Effector memory CD8-positive, alpha-beta T cell (primary cell): Measurements from ENCODE around the gene DMRT3.

Source experiments
- ATAC-seq: fragments of 150-1000 bp; cut with Tn5 transposase; replicated peaks from 2 replicates; pipeline ENCODE4 v1.10.0; 2021; ENCODE audit warnings: mild to moderate bottlenecking, moderate library complexity
- DNase-seq, 3 experiments: peaks; one replicate each; pipeline ENCODE4 v3.0.0; 2021
- H3K27ac Mint-ChIP-seq, 2 donors: one replicate each; pipeline ENCODE4 v1.8.0; 2022; ENCODE audit warnings: mild to moderate bottlenecking in 2 of 2, mixed read lengths in 2 of 2, moderate library complexity in 2 of 2
- H3K27me3 Mint-ChIP-seq, 2 donors: one replicate each; pipeline ENCODE4 v1.8.0; 2022; ENCODE audit warnings: mixed read lengths in 2 of 2
- H3K36me3 Mint-ChIP-seq: one replicate; pipeline ENCODE4 v1.8.0; 2022; ENCODE audit warnings: mild to moderate bottlenecking, moderate library complexity, mixed read lengths; ENCODE audit not compliant: insufficient read depth
- H3K4me1 Mint-ChIP-seq, 2 donors: one replicate each; pipeline ENCODE4 v1.8.0; 2022; ENCODE audit warnings: low read depth in 2 of 2, mixed read lengths in 2 of 2
- H3K4me3 Mint-ChIP-seq, 2 donors: one replicate each; pipeline ENCODE4 v1.8.0; 2022; ENCODE audit warnings: mild to moderate bottlenecking in 2 of 2, mixed read lengths in 2 of 2, moderate library complexity in 2 of 2
- H3K9me3 Mint-ChIP-seq, 2 donors: one replicate each; pipeline ENCODE4 v1.8.0; 2022; ENCODE audit warnings: mixed read lengths in 2 of 2
- total RNA-seq, 9 experiments: gene quantifications; one replicate each; lab custom pipeline; 2026; lab: John Stamatoyannopoulos, UW

Gene DMRT3, protein sequence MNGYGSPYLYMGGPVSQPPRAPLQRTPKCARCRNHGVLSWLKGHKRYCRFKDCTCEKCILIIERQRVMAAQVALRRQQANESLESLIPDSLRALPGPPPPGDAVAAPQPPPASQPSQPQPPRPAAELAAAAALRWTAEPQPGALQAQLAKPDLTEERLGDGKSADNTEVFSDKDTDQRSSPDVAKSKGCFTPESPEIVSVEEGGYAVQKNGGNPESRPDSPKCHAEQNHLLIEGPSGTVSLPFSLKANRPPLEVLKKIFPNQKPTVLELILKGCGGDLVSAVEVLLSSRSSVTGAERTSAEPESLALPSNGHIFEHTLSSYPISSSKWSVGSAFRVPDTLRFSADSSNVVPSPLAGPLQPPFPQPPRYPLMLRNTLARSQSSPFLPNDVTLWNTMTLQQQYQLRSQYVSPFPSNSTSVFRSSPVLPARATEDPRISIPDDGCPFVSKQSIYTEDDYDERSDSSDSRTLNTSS
- total RNA-seq: 0 to 0.07 (median 0) reads per million in 9 experiments

DNA sequence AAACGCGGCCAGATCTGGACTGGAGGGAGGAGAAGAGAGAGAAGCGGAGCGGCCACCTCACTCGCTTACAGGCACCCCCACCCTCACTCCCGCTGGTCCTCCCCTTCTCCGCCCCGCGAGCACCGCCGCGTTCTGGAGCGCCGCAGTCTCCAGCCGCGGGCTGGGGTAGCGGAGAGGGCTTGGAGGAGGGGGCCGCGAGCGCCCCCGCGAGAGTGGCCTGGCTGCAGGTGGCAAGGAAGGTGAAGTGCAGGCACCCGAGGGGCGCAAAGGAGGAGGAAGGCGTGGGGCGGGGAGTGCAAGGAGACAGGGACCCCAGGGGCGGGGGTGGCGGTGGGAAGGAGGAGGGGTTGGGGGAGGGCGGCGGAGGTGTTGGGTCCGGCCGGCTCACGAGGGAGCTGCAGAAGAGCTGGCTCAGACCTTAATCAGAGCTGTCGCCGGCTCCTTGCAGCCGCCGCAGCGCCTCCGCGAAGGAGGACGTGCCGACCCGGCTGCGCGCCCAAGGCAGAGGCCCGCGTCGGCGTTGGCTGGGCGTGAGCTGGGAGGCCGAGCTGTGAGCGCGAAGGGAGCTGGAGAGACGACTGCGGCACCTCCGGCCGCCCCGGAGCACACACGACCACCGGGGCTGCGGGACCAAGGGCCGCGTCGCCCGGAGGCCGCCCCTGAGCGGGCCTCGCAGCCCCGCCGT lies at the start of gene DMRT3:
Gene DMRT3, plus strand, starts transcription at position 398 of the 685 bp plus-strand sequence. CDS start 347 bp downstream, outside the sequence.
- Mint-ChIP-seq H3K27ac (no peak within 1 kb of the TSS), H3K4me3 (peak within 1 kb of the TSS in 1 of 2 donors; percentile 19)
- no peak for ATAC-seq

DNA sequence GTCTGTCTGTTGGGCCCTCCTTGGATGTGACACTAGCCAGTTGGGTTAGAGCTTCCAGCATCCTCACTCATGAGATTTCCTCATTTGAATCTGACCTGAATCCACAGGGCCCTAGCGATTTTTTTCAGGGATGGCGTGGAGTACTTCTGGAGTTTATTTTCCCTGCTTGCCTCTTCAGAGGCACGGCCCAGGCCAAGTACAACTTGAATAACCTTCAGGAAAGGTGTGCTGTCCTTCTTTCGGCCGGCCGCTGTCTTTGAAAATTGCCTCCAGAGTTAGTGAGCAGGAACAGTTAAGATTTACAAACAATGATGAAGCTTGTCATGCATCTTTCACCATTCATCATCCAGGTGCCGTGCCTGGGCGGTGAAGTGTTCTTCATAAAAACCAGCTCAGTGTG lies 49.5 kb upstream of the DMRT3 start:
- no peaks in the 10 kb centered on the region for H3K36me3 Mint-ChIP-seq
- no peak for ATAC-seq
- no peak for DNase-seq
- H3K9me3 Mint-ChIP-seq: no peaks in the 10 kb centered on the region
- no peak overlapping the region for H3K4me3 Mint-ChIP-seq
- H3K27me3 Mint-ChIP-seq: peaks cover 14 to 15% of the 10 kb centered on the region in 2 donors
- H3K27ac Mint-ChIP-seq: no peak overlapping the region
- H3K4me1 Mint-ChIP-seq: no peaks in the 10 kb centered on the region

More for the DNA sequence above, at the start of gene DMRT3:
- Mint-ChIP-seq H3K36me3 (no peaks in the 10 kb centered on the region), H3K27me3 (peaks cover 72 to 85% of the 10 kb centered on the region in 2 donors), H3K4me1 (peaks cover 0 to 7% of the 10 kb centered on the region in 2 donors), H3K9me3 (no peaks in the 10 kb centered on the region)
- DNase-seq: no peak

DNA sequence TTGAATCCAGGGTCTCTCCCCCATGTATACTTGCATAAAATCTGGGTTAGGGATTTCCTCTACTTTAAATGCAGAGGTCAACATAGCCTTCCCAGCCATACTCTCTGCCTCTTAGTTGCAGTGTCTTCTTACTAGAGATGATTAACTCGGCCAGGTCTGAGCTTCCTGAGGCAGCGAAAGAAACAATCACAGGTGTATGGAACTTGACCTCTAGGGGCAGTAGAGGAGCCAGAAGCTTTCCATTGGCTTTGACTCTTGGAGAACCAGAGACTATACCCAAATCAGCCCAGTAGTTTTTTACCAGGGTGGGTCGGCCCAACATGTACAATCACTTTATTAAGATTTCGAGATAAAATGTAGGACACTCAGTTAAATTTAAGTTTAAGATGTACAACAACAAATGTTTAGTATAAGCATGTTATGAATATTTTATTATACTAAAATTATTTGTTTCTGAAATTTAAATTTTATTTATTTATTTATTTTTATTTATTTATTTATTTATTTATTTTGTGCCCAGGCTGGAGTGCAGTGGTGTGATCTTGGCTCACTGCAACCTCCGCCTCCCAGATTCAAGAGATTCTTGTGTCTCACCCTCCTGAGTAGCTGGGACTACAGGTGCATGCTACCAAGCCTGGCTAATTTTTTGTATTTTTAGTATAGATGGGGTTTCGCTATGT lies 48.0 kb upstream of the DMRT3 start:
- Mint-ChIP-seq H3K36me3 (no peaks in the 10 kb centered on the region), H3K4me3 (no peak overlapping the region), H3K27ac (no peak overlapping the region), H3K27me3 (peaks cover 17 to 20% of the 10 kb centered on the region in 2 donors), H3K4me1 (no peaks in the 10 kb centered on the region), H3K9me3 (no peaks in the 10 kb centered on the region)
- no peak for ATAC-seq
- DNase-seq: no peak

DNA sequence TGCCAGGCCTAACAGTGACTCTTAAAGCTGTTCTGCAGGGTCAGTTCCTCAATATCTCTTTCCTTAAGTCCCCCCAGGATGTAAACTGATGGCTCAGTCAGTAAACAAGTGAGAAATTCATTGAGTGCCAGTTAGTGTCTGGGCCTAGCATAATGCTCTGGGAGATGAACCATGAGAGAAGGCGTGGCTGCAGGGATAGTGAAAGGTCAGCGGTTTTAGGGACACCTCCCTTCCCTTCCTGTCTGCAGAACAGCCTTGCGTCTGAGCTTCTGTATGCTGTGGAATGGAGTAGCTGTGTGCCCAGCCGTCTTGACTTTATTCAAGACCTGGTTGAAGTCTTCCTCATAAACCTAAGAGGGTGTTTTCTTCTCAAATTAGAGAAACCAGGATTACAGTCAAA lies 46.7 kb upstream of the DMRT3 start:
- DNase-seq (no peak), ATAC-seq (no peak)
- Mint-ChIP-seq H3K4me3 (no peak overlapping the region), H3K27me3 (peaks cover 21 to 26% of the 10 kb centered on the region in 2 donors), H3K4me1 (no peaks in the 10 kb centered on the region), H3K27ac (no peak overlapping the region), H3K9me3 (no peaks in the 10 kb centered on the region), H3K36me3 (no peaks in the 10 kb centered on the region)

DNA sequence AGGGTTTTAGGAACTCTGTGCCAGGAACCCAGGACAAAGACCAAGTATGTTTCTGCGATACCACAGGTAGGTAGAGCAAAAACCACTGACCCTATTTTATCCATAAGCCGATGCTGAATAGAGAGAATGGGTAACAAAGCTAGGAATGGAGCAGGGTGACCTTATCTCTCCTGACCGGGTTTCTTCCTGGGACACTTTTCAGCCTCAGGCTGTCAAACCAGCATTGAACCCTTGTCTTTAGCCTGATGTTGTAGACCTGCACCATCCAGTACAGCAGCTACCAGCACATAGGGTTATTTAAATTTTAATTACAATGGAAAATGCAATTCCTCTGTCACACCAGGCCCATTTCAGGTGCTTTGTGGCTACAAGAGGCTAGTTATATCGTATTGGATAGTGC lies 43.1 kb upstream of the DMRT3 start:
- Mint-ChIP-seq H3K27me3 (peaks cover 41 to 60% of the 10 kb centered on the region in 2 donors), H3K4me1 (no peaks in the 10 kb centered on the region)
- no peak for ATAC-seq

DNA sequence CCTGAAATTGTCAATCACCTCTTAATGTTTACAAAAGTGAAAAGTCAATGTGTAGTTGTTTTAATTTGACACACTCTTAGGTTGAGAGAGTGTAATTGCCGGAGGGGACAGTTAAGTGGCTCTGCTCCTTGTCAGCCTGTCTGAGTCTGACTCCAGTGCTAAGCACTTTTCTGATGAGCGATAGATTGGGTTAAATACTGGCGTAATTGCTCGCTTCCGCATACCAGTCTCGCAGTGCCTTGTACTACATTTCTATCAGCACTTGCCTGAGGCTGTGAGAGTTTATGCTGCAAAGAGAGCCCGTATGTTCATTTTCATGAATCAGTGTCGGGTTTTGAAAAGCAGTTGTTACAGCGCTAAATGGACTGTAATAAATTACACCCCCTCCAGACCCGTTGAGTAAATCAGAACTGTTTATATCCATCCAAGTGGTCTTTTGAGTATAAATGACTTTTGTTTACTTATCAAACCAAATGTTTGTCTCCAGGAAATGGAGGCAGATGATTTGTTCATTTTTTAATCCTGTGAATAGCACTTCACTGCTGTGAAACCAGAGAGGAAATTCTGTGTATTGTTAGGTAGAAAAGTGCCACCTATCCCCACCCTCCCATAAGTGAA lies 41.0 kb upstream of the DMRT3 start:
- no peak overlapping the region for H3K27ac Mint-ChIP-seq
- no peak overlapping the region for H3K4me3 Mint-ChIP-seq
- no peak for DNase-seq
- no peaks in the 10 kb centered on the region for H3K36me3 Mint-ChIP-seq
- ATAC-seq: no peak
- no peaks in the 10 kb centered on the region for H3K4me1 Mint-ChIP-seq
- H3K9me3 Mint-ChIP-seq: peaks cover 0 to 6% of the 10 kb centered on the region in 2 donors
- peaks cover 59 to 79% of the 10 kb centered on the region in 2 donors for H3K27me3 Mint-ChIP-seq

More for the DNA sequence above, 43.1 kb upstream of the DMRT3 start:
- no peak for DNase-seq
- no peak overlapping the region for H3K27ac Mint-ChIP-seq
- no peak overlapping the region for H3K4me3 Mint-ChIP-seq
- no peaks in the 10 kb centered on the region for H3K36me3 Mint-ChIP-seq
- H3K9me3 Mint-ChIP-seq: peaks cover 0 to 2% of the 10 kb centered on the region in 2 donors

DNA sequence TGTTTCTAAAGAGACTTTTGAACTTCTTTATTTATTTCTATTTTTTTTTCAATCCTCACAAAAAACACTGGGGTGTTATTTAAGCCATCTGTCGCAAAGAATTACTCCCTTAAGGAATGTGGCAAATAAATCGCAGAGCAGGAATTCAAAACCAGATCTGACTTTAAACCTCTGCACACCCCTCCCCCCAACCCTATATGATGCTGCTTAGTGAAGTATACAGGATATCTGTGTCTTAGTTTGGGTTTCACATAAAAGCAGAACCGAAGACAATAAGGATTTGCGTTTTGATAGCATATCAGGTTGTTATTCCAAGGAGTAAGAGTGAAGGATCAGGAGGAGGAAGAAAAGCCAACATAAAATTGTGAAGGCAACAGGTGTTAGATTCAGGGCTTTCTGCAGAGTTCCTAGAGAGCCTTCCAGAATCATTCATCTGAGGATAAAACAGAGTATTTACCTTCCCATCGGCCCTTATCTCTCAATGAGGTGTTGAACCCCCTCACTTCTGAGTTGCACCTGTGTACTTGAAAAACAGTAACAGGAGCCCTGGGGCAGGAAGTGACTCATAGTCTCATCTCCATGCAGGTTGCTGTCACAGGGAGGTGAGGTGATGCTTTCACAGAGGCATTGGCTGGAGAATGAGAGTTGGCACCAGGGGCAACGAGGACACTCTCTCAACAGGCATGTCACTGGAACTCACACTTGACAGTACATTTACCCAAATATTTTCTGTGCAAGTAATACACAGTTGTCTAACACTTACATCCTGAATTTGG lies 33.5 kb upstream of the DMRT3 start:
- ATAC-seq (no peak), DNase-seq (no peak)
- H3K4me1 Mint-ChIP-seq: no peaks in the 10 kb centered on the region
- H3K36me3 Mint-ChIP-seq: no peaks in the 10 kb centered on the region
- peaks cover 59 to 69% of the 10 kb centered on the region in 2 donors for H3K27me3 Mint-ChIP-seq
- no peak overlapping the region for H3K4me3 Mint-ChIP-seq
- H3K27ac Mint-ChIP-seq: no peak overlapping the region
- peaks cover 0 to 5% of the 10 kb centered on the region in 2 donors for H3K9me3 Mint-ChIP-seq

DNA sequence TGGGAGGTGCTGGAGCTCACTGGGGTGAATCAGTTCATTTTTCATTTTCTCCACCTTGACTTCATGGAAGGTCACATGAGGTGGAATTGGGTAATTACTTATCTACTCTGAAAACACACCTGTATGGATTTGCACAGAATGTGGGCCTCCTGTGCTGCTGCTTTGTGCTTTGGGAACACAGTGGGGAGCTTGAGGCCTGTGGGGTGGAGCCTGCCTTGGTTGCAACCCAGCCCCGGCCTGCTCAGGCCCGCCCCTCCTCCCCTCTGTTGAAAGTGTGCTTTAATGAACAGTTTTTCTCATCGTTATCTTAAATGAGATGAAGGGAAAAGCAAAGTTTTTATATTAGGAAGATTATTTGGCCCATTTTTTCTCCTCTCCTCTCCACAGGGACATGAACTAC lies 28.5 kb upstream of the DMRT3 start:
- H3K9me3 Mint-ChIP-seq: no peaks in the 10 kb centered on the region
- ATAC-seq (no peak), DNase-seq (no peak)
- no peak overlapping the region for H3K27ac Mint-ChIP-seq
- no peaks in the 10 kb centered on the region for H3K36me3 Mint-ChIP-seq
- H3K27me3 Mint-ChIP-seq: peaks cover 65 to 71% of the 10 kb centered on the region in 2 donors
- H3K4me1 Mint-ChIP-seq: no peaks in the 10 kb centered on the region
- H3K4me3 Mint-ChIP-seq: no peak overlapping the region

DNA sequence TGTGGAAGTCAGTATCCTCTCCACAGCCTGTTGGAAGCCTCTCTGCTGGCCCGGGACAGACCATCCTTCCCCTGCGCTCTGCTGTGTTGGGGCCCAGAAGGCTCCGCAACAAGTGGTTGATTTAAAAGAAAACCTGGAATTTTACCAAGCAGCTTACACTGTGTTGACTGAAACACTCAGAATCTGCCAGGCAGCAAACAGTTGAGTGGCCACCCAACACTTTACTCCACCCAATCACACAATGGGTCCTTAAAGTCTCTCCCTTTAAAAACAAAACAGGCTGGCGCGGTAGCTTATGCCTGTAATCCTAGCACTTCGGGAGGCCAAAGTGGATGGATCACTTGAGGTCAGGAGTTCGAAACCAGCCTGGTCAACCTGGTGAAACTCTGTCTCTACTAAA lies 28.0 kb upstream of the DMRT3 start:
- H3K27ac Mint-ChIP-seq: no peak overlapping the region
- no peaks in the 10 kb centered on the region for H3K4me1 Mint-ChIP-seq
- H3K36me3 Mint-ChIP-seq: no peaks in the 10 kb centered on the region
- H3K27me3 Mint-ChIP-seq: peaks cover 61 to 65% of the 10 kb centered on the region in 2 donors
- H3K9me3 Mint-ChIP-seq: no peaks in the 10 kb centered on the region
- ATAC-seq (no peak), DNase-seq (no peak)
- no peak overlapping the region for H3K4me3 Mint-ChIP-seq

DNA sequence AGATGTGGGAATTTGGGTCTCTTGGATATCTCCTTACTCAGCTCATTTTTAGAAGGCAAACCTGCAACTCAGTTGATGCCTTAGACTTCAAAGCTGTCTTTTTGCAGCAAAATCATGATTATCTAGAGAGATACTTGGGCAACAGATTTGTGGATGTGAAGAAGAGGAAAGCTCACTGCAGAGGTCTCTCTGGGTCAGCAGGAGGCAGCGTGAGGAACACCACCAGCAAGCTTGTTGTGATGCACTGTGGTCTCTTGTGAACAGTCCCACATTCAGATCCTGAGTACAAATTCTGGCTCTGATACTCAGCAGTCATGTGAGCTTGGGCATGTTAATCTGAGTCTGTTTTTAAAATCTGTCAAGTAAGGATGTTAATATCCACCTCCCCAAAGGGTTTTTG lies 26.3 kb upstream of the DMRT3 start:
- Mint-ChIP-seq H3K27ac (no peak overlapping the region), H3K4me3 (no peak overlapping the region)
- ATAC-seq: no peak

DNA sequence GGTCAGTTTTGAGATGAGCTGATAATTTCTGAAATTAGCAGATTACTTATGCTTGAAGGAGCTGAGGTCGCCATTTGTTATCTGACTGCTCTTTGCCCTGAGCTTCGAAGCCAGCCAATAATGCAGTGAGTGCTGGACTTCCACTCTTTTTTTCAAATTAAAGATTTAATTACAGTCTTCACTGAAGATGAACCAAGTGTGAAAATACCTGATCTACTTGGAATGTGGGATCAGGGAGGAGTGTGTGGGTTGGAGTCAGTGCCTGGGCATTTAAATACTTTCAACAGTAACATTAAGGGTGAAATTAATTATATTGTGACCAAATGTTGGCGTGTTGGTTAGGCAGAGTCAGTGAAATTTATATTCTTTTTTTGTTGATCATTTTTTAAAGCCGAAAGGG lies 23.9 kb upstream of the DMRT3 start:
- Mint-ChIP-seq H3K4me1 (no peaks in the 10 kb centered on the region), H3K36me3 (no peaks in the 10 kb centered on the region), H3K27ac (no peak overlapping the region), H3K4me3 (no peak overlapping the region), H3K27me3 (peaks cover 33 to 34% of the 10 kb centered on the region in 2 donors), H3K9me3 (no peaks in the 10 kb centered on the region)
- DNase-seq: no peak
- no peak for ATAC-seq

More for the DNA sequence above, 26.3 kb upstream of the DMRT3 start:
- H3K36me3 Mint-ChIP-seq: no peaks in the 10 kb centered on the region
- DNase-seq: no peak
- H3K27me3 Mint-ChIP-seq: peaks cover 50 to 53% of the 10 kb centered on the region in 2 donors
- H3K4me1 Mint-ChIP-seq: no peaks in the 10 kb centered on the region
- H3K9me3 Mint-ChIP-seq: no peaks in the 10 kb centered on the region

DNA sequence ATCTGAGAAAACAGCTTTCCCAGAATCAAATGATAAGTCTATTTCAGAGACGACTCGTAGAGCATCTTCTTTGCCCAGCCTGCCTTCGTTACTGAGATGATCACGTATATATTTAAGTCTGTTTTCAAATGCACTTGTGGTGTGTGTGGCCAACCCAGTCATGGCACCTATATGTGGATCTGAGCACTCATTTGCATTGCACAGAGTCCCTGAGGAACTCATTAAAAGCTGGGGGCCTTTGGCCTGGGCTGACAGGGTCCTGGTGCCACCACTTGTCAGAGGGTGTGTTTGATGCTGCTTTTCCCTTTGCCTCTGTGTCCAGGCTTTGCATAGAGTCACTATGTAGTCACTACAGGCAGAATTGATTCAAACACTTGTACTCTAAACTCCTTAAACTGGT lies 17.4 kb upstream of the DMRT3 start:
- DNase-seq: no peak
- ATAC-seq: no peak
- H3K27ac Mint-ChIP-seq: no peak overlapping the region
- H3K36me3 Mint-ChIP-seq: peaks cover 2% of the 10 kb centered on the region
- H3K4me1 Mint-ChIP-seq: no peaks in the 10 kb centered on the region
- H3K27me3 Mint-ChIP-seq: peaks cover 42 to 43% of the 10 kb centered on the region in 2 donors
- no peak overlapping the region for H3K4me3 Mint-ChIP-seq
- H3K9me3 Mint-ChIP-seq: no peaks in the 10 kb centered on the region
